ENCODE results near the gene TRAPPC13. TPM values are rescaled to one million over a fixed set of nuclear protein-coding genes. Genes with fewer than 3 reads are reported as not detected.
A peak's percentile ranks its signal among the peaks of the same experiment; 100 is the strongest.

The TRAPPC13 gene
- total and polyA plus RNA-seq, 2 experiments from 2014 or later = 16.3 to 20.1 TPM

DNA sequence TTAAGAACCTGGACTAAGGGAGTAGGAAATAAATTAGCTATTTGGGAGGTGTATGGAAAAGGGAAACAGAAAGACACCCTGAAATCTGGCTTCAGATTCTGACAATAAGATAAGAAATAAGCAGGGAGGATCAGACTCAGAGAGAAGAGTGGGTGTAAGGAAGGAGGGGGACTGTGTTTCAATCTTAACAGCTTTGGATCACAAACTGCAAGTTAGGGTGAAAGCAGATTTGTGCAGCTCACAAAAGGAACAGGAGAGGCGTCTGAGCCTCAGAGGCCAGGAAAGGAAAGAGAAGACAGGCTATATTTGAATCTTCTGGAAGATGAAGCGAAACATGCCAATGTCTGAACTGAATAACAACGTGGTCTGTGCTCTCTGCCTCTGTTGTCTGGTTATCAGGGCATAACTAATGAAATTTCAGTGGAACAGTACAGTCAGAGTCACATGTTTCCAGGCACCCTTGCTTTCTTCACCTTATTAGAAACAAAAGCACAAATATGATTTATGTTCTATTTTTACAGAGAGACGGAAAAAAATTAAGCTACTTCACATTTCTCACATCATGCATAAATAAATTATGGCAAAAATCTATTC is 70.4 kb downstream of the TRAPPC13 start (continued):
- no peak for TF ChIP-seq POLR2AphosphoS5 (IDR thresholded peaks at IDR 0.05; ENCODE audit: low read depth)
- TF ChIP-seq JUNB (IDR thresholded peaks at IDR 0.05; ENCODE audit: unreplicated experiment) = no peak
- TF ChIP-seq EZH2phosphoT487 (IDR thresholded peaks at IDR 0.05; ENCODE audit: unreplicated experiment) = no peak
- TF ChIP-seq, protein P1, sequence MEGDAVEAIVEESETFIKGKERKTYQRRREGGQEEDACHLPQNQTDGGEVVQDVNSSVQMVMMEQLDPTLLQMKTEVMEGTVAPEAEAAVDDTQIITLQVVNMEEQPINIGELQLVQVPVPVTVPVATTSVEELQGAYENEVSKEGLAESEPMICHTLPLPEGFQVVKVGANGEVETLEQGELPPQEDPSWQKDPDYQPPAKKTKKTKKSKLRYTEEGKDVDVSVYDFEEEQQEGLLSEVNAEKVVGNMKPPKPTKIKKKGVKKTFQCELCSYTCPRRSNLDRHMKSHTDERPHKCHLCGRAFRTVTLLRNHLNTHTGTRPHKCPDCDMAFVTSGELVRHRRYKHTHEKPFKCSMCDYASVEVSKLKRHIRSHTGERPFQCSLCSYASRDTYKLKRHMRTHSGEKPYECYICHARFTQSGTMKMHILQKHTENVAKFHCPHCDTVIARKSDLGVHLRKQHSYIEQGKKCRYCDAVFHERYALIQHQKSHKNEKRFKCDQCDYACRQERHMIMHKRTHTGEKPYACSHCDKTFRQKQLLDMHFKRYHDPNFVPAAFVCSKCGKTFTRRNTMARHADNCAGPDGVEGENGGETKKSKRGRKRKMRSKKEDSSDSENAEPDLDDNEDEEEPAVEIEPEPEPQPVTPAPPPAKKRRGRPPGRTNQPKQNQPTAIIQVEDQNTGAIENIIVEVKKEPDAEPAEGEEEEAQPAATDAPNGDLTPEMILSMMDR (conservative IDR thresholded peaks at IDR 0.05; ENCODE audit: low read depth in 2 of 2) = no peak

DNA sequence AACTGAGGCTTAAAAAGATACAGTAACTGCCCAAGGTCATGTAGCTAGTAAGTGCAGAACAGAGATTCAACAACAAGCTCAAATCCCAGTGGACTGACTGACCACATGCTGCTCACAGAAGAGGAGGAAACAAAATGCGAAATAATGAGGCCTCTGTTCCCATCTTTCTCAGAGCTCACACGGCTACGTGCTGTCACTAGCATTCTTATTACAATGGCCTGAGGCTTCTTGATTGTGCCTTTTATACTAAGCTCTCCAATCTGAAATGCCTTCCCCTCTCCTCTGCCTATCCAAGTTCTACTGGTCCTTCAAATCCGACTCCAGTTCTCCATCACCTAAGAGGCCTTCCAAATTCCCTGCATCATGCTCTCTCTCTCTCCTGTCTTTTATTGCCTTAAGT is 71.1 kb downstream of the TRAPPC13 start:
- no peak for TF ChIP-seq STAT1 (IDR thresholded peaks at IDR 0.05; ENCODE audit: unreplicated experiment)
- TF ChIP-seq, protein P2, sequence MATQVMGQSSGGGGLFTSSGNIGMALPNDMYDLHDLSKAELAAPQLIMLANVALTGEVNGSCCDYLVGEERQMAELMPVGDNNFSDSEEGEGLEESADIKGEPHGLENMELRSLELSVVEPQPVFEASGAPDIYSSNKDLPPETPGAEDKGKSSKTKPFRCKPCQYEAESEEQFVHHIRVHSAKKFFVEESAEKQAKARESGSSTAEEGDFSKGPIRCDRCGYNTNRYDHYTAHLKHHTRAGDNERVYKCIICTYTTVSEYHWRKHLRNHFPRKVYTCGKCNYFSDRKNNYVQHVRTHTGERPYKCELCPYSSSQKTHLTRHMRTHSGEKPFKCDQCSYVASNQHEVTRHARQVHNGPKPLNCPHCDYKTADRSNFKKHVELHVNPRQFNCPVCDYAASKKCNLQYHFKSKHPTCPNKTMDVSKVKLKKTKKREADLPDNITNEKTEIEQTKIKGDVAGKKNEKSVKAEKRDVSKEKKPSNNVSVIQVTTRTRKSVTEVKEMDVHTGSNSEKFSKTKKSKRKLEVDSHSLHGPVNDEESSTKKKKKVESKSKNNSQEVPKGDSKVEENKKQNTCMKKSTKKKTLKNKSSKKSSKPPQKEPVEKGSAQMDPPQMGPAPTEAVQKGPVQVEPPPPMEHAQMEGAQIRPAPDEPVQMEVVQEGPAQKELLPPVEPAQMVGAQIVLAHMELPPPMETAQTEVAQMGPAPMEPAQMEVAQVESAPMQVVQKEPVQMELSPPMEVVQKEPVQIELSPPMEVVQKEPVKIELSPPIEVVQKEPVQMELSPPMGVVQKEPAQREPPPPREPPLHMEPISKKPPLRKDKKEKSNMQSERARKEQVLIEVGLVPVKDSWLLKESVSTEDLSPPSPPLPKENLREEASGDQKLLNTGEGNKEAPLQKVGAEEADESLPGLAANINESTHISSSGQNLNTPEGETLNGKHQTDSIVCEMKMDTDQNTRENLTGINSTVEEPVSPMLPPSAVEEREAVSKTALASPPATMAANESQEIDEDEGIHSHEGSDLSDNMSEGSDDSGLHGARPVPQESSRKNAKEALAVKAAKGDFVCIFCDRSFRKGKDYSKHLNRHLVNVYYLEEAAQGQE (IDR thresholded peaks at IDR 0.05; ENCODE audit: unreplicated experiment) = no peak
- no peak for TF ChIP-seq NANOG (IDR thresholded peaks at IDR 0.05; ENCODE audit: borderline replicate concordance)
- TF ChIP-seq POLR2AphosphoS5 (IDR thresholded peaks at IDR 0.05; ENCODE audit: low read depth) = no peak
- TF ChIP-seq, protein P3, sequence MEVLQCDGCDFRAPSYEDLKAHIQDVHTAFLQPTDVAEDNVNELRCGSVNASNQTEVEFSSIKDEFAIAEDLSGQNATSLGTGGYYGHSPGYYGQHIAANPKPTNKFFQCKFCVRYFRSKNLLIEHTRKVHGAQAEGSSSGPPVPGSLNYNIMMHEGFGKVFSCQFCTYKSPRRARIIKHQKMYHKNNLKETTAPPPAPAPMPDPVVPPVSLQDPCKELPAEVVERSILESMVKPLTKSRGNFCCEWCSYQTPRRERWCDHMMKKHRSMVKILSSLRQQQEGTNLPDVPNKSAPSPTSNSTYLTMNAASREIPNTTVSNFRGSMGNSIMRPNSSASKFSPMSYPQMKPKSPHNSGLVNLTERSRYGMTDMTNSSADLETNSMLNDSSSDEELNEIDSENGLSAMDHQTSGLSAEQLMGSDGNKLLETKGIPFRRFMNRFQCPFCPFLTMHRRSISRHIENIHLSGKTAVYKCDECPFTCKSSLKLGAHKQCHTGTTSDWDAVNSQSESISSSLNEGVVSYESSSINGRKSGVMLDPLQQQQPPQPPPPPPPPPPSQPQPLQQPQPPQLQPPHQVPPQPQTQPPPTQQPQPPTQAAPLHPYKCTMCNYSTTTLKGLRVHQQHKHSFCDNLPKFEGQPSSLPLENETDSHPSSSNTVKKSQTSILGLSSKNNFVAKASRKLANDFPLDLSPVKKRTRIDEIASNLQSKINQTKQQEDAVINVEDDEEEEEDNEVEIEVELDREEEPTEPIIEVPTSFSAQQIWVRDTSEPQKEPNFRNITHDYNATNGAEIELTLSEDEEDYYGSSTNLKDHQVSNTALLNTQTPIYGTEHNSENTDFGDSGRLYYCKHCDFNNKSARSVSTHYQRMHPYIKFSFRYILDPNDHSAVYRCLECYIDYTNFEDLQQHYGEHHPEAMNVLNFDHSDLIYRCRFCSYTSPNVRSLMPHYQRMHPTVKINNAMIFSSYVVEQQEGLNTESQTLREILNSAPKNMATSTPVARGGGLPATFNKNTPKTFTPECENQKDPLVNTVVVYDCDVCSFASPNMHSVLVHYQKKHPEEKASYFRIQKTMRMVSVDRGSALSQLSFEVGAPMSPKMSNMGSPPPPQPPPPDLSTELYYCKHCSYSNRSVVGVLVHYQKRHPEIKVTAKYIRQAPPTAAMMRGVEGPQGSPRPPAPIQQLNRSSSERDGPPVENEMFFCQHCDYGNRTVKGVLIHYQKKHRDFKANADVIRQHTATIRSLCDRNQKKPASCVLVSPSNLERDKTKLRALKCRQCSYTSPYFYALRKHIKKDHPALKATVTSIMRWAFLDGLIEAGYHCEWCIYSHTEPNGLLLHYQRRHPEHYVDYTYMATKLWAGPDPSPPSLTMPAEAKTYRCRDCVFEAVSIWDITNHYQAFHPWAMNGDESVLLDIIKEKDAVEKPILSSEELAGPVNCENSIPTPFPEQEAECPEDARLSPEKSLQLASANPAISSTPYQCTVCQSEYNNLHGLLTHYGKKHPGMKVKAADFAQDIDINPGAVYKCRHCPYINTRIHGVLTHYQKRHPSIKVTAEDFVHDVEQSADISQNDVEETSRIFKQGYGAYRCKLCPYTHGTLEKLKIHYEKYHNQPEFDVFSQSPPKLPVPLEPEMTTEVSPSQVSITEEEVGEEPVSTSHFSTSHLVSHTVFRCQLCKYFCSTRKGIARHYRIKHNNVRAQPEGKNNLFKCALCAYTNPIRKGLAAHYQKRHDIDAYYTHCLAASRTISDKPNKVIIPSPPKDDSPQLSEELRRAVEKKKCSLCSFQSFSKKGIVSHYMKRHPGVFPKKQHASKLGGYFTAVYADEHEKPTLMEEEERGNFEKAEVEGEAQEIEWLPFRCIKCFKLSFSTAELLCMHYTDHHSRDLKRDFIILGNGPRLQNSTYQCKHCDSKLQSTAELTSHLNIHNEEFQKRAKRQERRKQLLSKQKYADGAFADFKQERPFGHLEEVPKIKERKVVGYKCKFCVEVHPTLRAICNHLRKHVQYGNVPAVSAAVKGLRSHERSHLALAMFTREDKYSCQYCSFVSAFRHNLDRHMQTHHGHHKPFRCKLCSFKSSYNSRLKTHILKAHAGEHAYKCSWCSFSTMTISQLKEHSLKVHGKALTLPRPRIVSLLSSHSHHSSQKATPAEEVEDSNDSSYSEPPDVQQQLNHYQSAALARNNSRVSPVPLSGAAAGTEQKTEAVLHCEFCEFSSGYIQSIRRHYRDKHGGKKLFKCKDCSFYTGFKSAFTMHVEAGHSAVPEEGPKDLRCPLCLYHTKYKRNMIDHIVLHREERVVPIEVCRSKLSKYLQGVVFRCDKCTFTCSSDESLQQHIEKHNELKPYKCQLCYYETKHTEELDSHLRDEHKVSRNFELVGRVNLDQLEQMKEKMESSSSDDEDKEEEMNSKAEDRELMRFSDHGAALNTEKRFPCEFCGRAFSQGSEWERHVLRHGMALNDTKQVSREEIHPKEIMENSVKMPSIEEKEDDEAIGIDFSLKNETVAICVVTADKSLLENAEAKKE (CRISPR knock-in tag; IDR thresholded peaks at IDR 0.05) = no peak
- H3K4me1 ChIP-seq (ENCODE audit: insufficient read depth) = peaks cover 10% of the 10 kb centered on the region
- H4K20me1 ChIP-seq (replicated peaks; ENCODE audit: insufficient read depth) = no peaks in the 10 kb centered on the region
- Mint-ChIP-seq H3K4me3 (no peak overlapping the region), H3K27me3 (ENCODE audit: insufficient read depth, low read depth, poor library complexity) (no peaks in the 10 kb centered on the region), H3K4me1 (no peaks in the 10 kb centered on the region), H3K27ac (no peak overlapping the region), H3K36me3 (ENCODE audit: low read depth) (no peaks in the 10 kb centered on the region), H3K9me3 (no peaks in the 10 kb centered on the region; the same call in 2 of the 3 replicates)
- no peaks in the 10 kb centered on the region for H3K79me2 ChIP-seq (replicated peaks; ENCODE audit: insufficient read depth)
- no peaks in the 10 kb centered on the region for H3K9me2 ChIP-seq (ENCODE audit: insufficient read depth)
- H3K4me3 ChIP-seq = no peak overlapping the region
- no peak overlapping the region for H2AFZ ChIP-seq
- H3K27me3 ChIP-seq (ENCODE audit: insufficient read depth) = no peaks in the 10 kb centered on the region
- peak overlapping the region; percentile 42; the same call in 1 of the 2 replicates for H3K4me2 ChIP-seq
- peak; percentile 25 for DNase-seq (ENCODE audit: low spot score)
- H3F3A ChIP-seq (replicated peaks; ENCODE audit: low read depth) = no peaks in the 10 kb centered on the region
- H3K36me3 ChIP-seq (ENCODE audit: insufficient read depth) = no peaks in the 10 kb centered on the region
- 0 out of 2 replicates have a peak overlapping the region, but pooled peaks have one; percentile 45 for H3K27ac ChIP-seq (ENCODE audit: low read depth)
- ATAC-seq = peak; percentile 66

Data from GM23338 (cell line).